Measurements from ENCODE around the gene DIAPH3. TPM values are rescaled to one million over a fixed set of nuclear protein-coding genes. Genes with fewer than 3 reads are reported as not detected.
A peak's percentile ranks its signal among the peaks of the same experiment; 100 is the strongest.

DIAPH3 gene
- total and polyA plus RNA-seq, 2 experiments from 2014 or later = 2.9 to 5.2 TPM

- DNase-seq (ENCODE audit: low read depth in 1 of 2, low spot score in 1 of 2) = peak in 1 of 2 donors; percentile 22
- no peaks in the 10 kb centered on the region for H3K36me3 ChIP-seq
- no peaks in the 10 kb centered on the region for H3K9me3 ChIP-seq (ENCODE audit: low read depth)
- no peak overlapping the region for H3K27ac ChIP-seq
- no peak for TF ChIP-seq CTCF (IDR thresholded peaks at IDR 0.05; ENCODE audit: low read depth, low read length)
- H3K27me3 ChIP-seq = no peaks in the 10 kb centered on the region
- no peak overlapping the region for H3K4me3 ChIP-seq
- peaks cover 5% of the 10 kb centered on the region for H3K4me1 ChIP-seq (ENCODE audit: low read depth)
Measured at GRCh38 chr13:59877933-59878332, 285.8 kb downstream of the DIAPH3 start.

- H3K9me3 ChIP-seq (ENCODE audit: low read depth) = no peaks in the 10 kb centered on the region
- H3K4me3 ChIP-seq = no peak overlapping the region
- no peaks in the 10 kb centered on the region for H3K36me3 ChIP-seq
- H3K4me1 ChIP-seq (ENCODE audit: low read depth) = peaks cover 5% of the 10 kb centered on the region
- no peak overlapping the region for H3K27ac ChIP-seq
- TF ChIP-seq CTCF (IDR thresholded peaks at IDR 0.05; ENCODE audit: low read depth, low read length) = no peak
- DNase-seq (ENCODE audit: low read depth in 1 of 2, low spot score in 1 of 2) = no peak
- no peaks in the 10 kb centered on the region for H3K27me3 ChIP-seq
Measured at GRCh38 chr13:59874973-59875372, 288.8 kb downstream of the DIAPH3 start.

GRCh38 chr13:59873856-59874255 is 289.9 kb downstream of the DIAPH3 start:
- Histone ChIP-seq H3K4me1 (ENCODE audit: low read depth) (no peaks in the 10 kb centered on the region), H3K36me3 (no peaks in the 10 kb centered on the region), H3K9me3 (ENCODE audit: low read depth) (no peaks in the 10 kb centered on the region), H3K4me3 (no peak overlapping the region), H3K27ac (no peak overlapping the region), H3K27me3 (no peaks in the 10 kb centered on the region)
- DNase-seq (ENCODE audit: low read depth in 1 of 2, low spot score in 1 of 2) = no peak
- no peak for TF ChIP-seq CTCF (IDR thresholded peaks at IDR 0.05; ENCODE audit: low read depth, low read length)

GRCh38 chr13:59873309-59873708 is 290.4 kb downstream of the DIAPH3 start:
- no peaks in the 10 kb centered on the region for H3K9me3 ChIP-seq (ENCODE audit: low read depth)
- H3K4me1 ChIP-seq (ENCODE audit: low read depth) = no peaks in the 10 kb centered on the region
- H3K27ac ChIP-seq = no peak overlapping the region
- TF ChIP-seq CTCF (IDR thresholded peaks at IDR 0.05; ENCODE audit: low read depth, low read length) = no peak
- H3K36me3 ChIP-seq = no peaks in the 10 kb centered on the region
- H3K27me3 ChIP-seq = no peaks in the 10 kb centered on the region
- no peak for DNase-seq (ENCODE audit: low read depth in 1 of 2, low spot score in 1 of 2)
- H3K4me3 ChIP-seq = no peak overlapping the region

GRCh38 chr13:59867867-59868266 is 295.9 kb downstream of the DIAPH3 start:
- no peaks in the 10 kb centered on the region for H3K4me1 ChIP-seq (ENCODE audit: low read depth)
- H3K9me3 ChIP-seq (ENCODE audit: low read depth) = no peaks in the 10 kb centered on the region
- H3K36me3 ChIP-seq = no peaks in the 10 kb centered on the region
- no peak for DNase-seq (ENCODE audit: low read depth in 1 of 2, low spot score in 1 of 2)
- no peak overlapping the region for H3K27ac ChIP-seq
- TF ChIP-seq CTCF (IDR thresholded peaks at IDR 0.05; ENCODE audit: low read depth, low read length) = no peak
- H3K27me3 ChIP-seq = no peaks in the 10 kb centered on the region
- H3K4me3 ChIP-seq = no peak overlapping the region

GRCh38 chr13:59865398-59865797 is 298.3 kb downstream of the DIAPH3 start:
- no peak for TF ChIP-seq CTCF (IDR thresholded peaks at IDR 0.05; ENCODE audit: low read depth, low read length)
- no peaks in the 10 kb centered on the region for H3K4me1 ChIP-seq (ENCODE audit: low read depth)
- H3K9me3 ChIP-seq (ENCODE audit: low read depth) = no peaks in the 10 kb centered on the region
- no peak overlapping the region for H3K27ac ChIP-seq
- no peaks in the 10 kb centered on the region for H3K36me3 ChIP-seq
- H3K4me3 ChIP-seq = no peak overlapping the region
- DNase-seq (ENCODE audit: low read depth in 1 of 2, low spot score in 1 of 2) = no peak
- H3K27me3 ChIP-seq = no peaks in the 10 kb centered on the region

Measured in cardiac muscle cell (in vitro differentiated cells and primary cell).